Esophagus squamous epithelium (tissue), 4 donors: ENCODE measurements around the gene TRAPPC4.

Experiments
- CTCF ChIP-seq, 6 experiments: fragments of 450-650 bp in 4 of 6; fragments of 200-600 bp in 2 of 6; sonication (generic) in 2 of 6; IDR thresholded peaks; one replicate each; pipeline ENCODE4 v1.5.1; 2016 to 2019; ENCODE audit warnings: antibody characterized with exemption in 6 of 6, mild to moderate bottlenecking in 4 of 6, moderate library complexity in 4 of 6
- POLR2A ChIP-seq, 4 donors: fragments of 450-650 bp; IDR thresholded peaks; one replicate each; pipeline ENCODE4 v1.6.1; 2017; ENCODE audit warnings: antibody characterized with exemption in 4 of 4, mild to moderate bottlenecking in 4 of 4, moderate library complexity in 3 of 4

GRCh38 chr11:119030329-119031047, 11.9 kb downstream of the TRAPPC4 start, which contains the start of gene SLC37A4:
- TF ChIP-seq POLR2A (IDR thresholded peaks at IDR 0.05) (peak in 3 of 4 donors; percentile 14 to 68 (median 19)), CTCF (IDR thresholded peaks at IDR 0.05) (peak in 4 of 6 experiments; percentile 66 to 96 (median 82))
